ENCODE measurements around the gene LNPEP.

GRCh38 chr5:96920744-96921355 is 15.0 kb upstream of the LNPEP start:
- TF ChIP-seq ZNF274 (IDR thresholded peaks at IDR 0.05; ENCODE audit: low read depth, low read length) (no peak), YY1 (IDR thresholded peaks at IDR 0.05; ENCODE audit: insufficient read depth, insufficient read length) (no peak), SUZ12 (IDR thresholded peaks at IDR 0.05; ENCODE audit: extremely low read depth, insufficient read depth, insufficient read length) (no peak)

All from NT2/D1 (cell line).